GM12891 (cell line): ENCODE data around the gene OTULIN.

Experiments used
- POLR2A ChIP-seq: IDR thresholded peaks from 2 replicates; pipeline ENCODE4 v1.6.1; 2011; ENCODE audit warnings: low read depth, low read length, control low read depth
- POLR2AphosphoS5 ChIP-seq: IDR thresholded peaks from 2 replicates; pipeline ENCODE4 v1.6.1; 2011; ENCODE audit warnings: low read depth, low read length, control low read depth
- TAF1 ChIP-seq: IDR thresholded peaks from 2 replicates; pipeline ENCODE4 v1.6.1; 2011; ENCODE audit warnings: low read depth, low read length, control low read depth

DNA sequence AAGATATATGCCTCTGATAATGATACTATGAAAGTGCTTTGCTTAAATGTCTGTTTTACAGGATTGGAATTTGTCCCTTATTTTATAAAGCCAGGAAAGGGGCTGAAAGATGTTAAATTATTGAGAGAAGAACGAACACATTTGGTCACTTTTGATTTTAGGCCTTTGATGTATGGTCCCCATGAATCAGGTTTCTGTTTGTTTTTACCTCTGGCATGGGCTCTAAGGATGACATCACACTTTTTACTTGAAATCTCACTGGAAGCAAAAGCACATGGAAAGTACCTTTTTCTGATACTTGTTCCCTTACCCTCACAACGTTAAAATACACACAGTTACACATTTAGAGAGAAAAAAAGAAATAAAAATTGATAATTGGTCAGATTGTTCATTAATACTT is 6.9 kb downstream of the OTULIN start:
- no peak for TF ChIP-seq POLR2AphosphoS5
- no peak for TF ChIP-seq POLR2A
- no peak for TF ChIP-seq TAF1
